HG03442 (cell line): ENCODE measurements around the gene UBE2E1.
"Not testable (repeated sequence)": the region's sequence is repeated elsewhere in the genome, so short reads cannot be mapped to it uniquely, and the experiment has no call there.

Source experiments
- ATAC-seq: cut with Tn5 transposase; IDR thresholded peaks from one replicate; pipeline ENCODE4 v1.9.1; 2021; ENCODE audit warnings: mild to moderate bottlenecking, moderate library complexity; ENCODE audit not compliant: unreplicated experiment

Gene UBE2E1

DNA sequence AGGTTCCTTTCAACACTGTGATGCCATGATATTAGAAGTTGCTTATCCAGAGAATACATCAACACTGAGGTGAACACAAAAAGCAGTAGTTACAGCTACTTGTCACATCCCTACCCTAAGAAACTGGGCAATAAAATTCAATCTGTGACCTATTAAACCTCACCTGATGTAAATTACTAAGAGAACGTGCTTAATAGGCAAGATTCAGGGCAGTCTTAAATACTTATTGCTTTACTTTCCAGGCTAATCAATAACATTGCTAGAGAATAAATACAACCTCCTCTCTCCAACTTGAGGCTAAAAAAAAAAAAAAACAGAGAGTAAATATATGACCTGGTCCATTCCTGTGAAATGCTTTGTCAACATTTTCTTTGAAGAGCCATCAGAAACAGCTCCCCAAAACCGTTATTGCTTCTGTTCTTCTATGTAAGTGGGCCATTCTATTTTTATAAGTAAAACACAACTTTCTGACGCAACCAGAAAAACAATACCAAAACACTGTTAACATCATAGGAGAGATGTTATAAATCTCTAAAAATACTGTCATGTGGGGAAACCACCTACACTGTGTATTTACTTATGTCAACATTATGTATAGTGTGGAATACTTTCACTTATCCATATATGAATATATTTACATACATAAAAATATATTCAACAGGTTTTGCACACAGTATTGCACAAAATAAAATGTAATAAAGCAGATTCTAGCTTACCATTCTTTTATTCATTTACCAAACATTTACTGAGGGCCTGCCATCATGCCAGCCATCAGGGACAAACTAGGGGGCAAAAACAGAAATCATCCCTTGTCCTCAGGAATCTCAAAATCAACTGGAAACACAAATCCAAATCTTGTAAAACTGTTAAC is 108.4 kb downstream of the UBE2E1 start:
- ATAC-seq: no peak

DNA sequence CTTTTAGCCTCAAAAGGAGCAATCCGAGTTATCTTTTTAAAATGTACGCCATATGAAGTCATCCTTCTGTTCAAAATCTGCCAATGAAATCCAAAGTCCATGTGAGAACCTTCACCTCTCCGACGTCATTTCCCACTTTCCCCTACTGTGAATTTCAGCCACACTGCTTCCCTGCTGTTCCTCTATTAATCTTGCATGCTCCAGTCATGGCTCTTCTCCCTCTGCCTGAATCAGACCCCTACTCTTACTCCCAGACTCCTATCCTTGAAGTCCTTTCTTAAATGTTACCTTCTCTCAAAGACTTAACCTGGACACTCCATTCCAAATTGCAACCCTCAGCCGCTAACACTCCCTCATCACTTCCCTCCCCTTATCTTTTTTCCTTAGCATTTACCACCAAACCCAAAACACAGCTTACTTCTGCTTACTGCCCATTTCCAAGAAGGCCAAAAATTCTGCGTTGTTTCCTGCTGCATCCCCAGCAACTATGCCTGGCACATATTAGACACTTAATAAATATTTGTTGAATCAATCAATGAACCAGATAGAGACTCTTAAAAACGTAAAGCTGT is 109.9 kb downstream of the UBE2E1 start:
- ATAC-seq: no peak

DNA sequence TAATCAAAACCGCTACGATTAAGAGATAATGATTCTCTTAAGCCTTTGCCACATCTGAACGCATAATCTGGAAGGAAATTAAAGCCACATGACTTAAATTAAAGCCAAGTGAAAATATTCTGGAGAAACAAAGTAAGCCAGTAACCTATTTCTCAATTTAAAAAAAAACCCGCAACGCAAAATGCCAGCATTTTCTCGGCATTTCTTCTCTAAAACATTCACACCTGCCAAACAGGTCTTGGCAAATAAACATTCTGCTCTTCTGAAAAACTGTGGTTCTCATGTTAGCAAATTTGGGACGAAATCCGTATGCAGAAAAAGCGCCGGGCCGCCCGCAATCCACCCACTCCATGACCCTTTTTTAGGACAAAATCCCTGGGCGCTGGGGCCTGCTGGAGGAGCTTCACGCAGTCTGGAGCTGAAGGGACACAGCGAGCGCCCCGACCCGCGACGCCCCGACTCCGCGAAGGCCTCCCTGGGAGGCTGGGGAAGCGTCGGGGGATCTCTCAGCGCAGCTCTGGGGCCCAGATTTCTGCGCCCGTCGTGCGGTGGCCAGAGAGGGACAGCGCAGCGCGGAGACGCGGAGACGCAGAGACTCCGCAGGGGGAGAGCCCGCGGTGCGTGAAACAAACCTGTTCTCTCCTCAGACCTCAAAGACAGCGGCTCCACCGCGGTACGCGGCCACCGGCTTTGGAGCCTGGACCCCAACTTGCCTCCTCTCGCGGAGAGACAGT is 110.6 kb downstream of the UBE2E1 start:
- ATAC-seq: peak; percentile 41

DNA sequence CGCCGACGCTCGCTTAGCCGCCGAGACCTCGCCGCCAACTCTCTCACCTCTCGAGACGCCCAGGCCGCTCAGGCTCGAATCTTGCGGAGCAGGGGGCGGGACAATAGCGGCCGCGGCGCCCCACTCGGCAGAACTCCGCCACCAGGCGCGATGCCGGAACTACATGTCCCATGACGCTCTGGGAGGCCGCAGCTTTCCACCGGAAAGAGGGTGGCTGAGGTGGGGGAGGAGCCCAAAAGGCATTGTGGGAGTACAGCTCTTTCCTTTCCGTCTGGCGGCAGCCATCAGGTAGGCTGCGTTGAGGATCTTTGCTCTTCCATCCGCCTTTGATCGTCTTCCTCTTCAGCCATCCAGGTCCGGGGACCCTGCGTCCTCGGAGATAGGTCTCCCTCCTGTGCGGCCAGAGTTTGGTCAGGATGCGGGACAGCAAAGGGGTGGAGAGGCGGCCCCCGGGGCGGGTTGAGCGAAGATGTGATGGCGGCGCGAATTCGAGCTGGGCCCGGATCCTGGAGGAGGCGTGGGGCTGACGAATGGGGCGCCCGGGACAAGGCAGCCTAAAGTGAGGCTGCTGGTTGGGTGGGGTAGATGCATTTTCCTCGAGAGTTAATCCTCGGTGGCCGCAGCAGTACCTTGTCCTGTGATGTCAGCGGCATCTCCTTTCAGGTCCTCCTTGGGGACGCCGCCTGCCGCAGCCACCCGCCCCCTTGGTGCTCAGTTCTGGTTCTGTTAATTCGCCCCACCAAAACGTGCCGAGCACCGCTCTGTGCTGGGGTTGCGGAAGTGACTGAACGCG is 111.3 kb downstream of the UBE2E1 start, which contains the start of the genes NKIRAS1 and RPL15:
NKIRAS1 (minus strand) TSS at position 105 of the 793 bp plus-strand sequence. CDS start 6,086 bp downstream, outside the sequence.
RPL15 (plus strand) TSS at position 247 of the 793 bp plus-strand sequence. CDS start 728 bp downstream, outside the sequence.
- ATAC-seq: peak; percentile 91

DNA sequence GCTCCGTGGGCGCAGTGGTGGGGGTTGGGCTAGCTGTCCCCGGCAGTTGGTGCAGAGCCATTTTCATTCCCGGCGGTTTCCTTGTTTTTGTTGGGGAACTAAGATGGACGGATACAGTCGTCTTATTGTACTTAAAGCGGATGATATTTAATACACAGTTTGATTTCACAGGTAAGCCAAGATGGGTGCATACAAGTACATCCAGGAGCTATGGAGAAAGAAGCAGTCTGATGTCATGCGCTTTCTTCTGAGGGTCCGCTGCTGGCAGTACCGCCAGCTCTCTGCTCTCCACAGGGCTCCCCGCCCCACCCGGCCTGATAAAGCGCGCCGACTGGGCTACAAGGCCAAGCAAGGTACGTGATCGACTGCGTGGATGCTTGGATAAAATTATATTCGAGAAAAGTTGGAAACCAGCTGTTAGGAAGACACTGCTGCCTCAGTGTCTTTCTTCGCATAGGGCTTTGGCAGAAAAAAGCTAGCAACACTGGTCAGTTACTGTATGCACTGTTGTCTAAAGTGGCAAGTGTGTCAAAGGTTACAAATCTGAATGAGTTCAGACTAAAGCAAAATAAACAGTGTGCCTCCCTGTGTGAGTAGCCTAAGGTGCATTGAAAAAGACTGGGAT is 112.0 kb downstream of the UBE2E1 start:
- not testable (repeated sequence) for ATAC-seq

DNA sequence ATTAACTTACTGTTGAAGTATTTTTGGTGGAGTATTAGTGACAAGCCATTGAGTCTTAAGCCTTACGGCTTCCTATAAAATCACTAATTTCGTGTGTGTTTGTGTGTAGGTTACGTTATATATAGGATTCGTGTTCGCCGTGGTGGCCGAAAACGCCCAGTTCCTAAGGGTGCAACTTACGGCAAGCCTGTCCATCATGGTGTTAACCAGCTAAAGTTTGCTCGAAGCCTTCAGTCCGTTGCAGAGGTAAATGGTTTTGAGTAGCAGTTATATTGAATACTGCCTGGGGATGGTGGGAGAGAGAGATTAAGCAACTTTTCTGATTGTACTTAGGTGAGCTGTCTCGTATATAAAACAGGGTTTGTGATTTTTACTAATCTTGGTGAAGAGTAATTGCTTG is 112.6 kb downstream of the UBE2E1 start:
- not testable (repeated sequence) for ATAC-seq

DNA sequence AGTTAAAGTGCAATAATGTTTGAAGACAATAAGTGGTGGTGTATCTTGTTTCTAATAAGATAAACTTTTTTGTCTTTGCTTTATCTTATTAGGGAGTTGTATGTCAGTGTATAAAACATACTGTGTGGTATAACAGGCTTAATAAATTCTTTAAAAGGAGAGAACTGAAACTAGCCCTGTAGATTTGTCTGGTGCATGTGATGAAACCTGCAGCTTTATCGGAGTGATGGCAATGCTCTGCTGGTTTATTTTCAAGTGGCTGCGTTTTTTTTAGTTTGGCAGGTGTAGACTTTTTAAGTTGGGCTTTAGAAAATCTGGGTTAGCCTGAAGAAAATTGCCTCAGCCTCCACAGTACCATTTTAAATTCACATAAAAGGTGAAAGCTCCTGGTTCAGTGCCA is 113.9 kb downstream of the UBE2E1 start:
- no peak for ATAC-seq

DNA sequence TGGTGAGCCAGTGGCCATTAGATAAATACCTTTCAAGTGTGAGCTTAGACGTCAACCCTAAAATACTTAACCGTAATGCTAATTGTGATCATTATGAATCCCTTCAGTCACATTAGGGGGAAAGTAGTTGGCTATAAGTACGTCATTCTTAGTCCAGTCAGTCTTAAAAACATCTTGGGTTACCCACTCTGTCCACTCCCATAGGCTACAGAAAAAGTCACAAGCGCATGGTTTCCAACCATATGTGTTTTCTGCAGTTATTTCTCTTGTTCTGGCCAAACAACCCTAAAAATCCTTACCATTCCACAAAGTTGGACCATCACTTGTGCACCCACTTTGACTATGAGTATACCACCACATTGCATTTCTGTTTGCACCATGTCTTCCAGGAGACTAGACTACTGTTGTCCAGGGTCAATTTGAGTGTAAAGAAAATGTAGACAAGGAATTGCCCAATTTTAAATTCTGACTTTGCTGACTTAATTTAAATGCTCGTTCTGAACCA is 114.4 kb downstream of the UBE2E1 start:
- ATAC-seq: no peak

DNA sequence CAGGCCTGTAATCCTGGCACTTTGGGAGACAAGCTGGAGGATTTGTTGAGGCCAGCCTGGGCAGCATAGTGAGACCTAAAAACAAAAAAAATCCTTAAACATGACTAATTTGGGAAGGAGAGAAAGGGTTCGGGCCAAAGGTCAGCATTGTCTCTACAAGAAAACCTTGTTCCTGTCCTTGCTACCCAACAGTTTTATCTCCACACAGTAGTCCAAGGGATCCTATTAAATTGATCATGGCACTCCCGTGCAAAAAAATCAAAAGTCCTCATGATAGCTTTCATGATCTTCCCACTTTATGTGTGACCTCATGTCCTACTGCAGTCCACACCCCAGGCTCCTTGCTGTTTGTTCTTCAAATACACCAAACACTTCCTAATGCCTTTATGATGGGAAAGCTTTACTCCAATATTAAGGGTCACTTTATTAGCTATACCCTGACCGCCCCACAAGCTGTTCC is 115.3 kb downstream of the UBE2E1 start:
- no peak for ATAC-seq

DNA sequence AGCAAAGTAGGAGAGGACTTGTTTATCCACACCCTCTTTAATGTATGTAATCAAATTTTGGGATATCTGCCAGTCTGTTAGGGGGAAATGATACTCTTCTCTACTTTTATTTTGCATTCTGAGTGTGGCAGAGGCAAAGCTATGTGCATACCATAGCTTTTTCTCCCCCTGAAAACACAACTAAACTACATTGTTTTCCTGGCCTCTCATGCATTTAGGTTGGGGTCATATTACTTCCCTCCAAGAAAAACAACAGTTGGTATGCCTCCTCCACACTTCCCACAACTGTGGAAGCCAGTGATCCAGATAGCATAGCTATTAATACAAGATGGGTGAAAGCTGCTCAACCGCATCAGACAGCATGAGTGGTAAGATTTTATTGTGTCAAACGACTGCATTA is 118.0 kb downstream of the UBE2E1 start:
- no peak for ATAC-seq

DNA sequence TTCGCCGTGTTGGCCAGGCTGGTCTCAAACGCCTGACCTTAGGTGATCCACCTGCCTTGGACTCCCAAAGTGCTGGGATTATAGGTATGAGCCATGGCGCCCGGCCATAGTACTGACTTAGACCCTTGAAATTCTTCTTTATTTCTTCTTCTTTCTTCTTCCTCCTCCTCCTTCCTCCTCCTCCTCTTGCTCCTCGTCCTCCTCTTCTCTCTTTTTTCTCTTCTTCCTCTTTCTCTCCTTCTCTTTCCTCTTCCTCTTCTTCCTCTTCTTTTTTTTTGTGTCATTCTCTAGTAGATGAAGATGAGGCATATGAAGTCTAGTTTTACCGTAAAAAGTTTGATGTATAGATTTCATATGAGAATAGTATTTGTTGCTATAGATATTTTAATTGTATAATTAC is 120.5 kb downstream of the UBE2E1 start:
- ATAC-seq: no peak

DNA sequence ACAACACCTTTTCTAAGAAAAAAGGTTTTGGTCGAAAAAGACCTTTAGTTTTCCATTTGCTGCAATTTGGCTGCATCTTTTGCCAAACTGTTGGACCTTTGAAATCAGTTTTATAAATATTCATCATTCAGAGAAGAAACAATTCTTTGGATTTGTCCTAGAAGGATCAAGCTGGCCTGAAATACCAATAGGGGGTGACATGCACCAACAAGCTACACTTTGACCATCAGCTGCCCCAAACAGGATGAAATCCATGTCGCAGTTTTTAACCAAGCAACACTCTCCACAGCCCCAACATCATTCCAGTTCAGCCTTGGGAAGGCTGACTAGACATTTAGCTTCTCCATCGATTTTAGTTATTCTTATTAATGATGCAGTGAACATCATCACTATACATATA is 121.0 kb downstream of the UBE2E1 start:
- ATAC-seq: no peak

DNA sequence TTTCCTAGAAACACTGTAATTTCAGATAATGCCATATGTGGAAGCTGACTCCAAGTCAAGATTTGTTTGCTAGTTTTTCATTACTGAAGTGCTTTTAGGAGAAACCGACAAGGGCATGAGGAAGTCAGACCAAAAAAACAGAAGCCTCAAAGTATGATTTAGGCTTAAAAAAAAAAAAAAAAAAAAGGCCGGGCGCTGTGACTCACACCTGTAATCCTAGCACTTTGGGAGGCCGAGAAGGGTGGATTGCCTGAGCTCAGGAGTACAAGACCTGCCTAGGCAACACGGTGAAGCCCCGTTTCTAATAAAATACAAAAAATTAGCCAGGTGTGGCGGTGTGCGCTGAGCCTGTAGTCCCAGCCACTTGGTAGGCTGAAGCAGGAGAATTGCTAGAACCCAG is 122.8 kb downstream of the UBE2E1 start:
- ATAC-seq: no peak

DNA sequence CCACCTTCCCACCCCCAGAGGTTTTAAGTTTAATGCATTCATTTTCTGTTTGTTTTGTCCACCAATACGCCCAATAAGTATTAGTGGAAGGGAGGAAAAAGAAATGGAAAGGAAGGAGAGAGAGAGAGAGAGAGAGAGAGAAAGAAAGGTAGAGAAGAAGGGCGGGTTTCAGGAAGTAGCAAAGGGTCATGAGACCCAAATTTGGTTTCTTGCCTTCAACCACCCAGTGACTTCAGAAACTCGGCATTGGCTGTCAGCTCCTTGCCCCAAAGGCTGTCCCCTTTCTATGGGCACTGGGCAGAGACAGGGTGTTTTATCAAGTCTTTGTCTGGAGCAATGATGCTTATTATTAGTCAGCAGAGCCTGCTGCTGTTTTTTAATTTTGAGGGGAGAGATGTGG is 125.8 kb downstream of the UBE2E1 start:
- no peak for ATAC-seq

DNA sequence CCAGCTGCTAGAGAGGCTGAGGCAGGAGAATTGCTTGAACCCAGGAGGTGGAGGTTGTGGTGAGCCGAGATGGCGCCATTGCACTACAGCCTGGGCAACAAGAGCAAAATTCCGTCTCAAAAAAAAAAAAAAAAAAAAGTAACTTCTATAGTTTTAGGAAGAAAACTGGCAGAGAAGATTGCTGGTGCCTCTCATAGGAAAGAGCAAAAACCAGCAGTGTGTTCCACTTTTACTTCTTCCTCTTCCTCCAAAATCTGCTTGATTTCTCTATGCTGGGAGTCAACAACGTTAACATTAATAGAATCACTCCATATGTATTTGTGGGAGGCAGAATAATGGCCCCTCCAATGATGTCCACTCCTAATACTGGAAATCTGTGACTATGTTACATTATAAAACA is 126.8 kb downstream of the UBE2E1 start:
- no peak for ATAC-seq

DNA sequence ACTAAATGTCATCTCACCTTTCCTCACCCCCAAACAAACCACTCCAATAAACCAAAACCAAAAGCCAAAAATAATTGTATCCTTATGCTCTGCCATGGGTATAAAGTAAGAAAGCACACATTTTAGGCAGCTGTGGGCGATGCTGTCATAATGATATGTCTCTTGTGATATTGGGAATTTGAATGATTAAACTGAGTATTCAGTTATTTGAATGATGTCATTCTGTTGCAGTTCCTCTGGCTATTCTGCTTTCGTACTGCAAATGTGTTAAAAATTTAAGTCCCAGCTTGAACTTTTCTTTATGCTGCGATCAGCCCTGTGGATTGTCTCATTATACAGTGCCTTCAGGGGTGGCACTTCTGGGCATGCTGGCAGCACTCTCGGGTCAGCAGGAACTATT is 128.5 kb downstream of the UBE2E1 start:
- no peak for ATAC-seq

DNA sequence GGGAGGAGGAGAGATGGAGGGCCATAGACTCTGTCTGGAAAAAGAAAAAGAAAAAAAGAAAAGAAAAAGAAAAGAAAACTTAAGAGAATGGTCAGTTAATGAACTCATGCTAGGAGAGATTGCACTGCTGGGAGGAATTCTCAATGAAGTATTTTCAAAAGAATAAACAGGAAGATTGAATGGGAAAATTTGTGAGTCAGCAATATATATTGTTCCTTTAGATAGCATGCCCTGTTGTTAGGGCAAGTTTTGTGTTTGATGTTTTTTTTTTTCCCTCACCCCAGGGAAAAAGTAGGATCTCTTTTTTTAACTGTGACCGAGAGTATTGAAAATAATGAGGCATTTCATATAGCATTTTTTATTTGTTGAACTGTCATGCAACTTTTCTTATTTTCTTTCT is 131.5 kb downstream of the UBE2E1 start:
- no peak for ATAC-seq

DNA sequence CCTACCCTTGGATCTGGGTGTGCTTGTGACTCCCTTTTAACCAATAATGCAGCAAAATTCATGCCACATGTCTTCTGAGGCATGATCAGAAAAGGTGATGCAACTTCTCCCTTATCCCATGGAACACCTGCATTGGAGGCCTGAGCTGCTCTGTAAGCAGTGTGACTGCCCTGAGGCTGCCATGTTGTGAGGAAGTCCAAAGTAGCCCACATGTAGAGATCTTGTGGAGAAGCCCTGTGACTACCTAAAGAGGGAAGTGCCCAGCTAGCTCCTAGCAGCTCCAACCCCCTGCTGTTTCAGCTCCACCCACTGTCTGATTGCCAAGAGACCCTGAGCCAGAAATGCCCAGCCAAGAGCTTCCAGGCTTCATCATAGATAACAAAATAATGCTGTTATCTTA is 132.9 kb downstream of the UBE2E1 start:
- no peak for ATAC-seq

DNA sequence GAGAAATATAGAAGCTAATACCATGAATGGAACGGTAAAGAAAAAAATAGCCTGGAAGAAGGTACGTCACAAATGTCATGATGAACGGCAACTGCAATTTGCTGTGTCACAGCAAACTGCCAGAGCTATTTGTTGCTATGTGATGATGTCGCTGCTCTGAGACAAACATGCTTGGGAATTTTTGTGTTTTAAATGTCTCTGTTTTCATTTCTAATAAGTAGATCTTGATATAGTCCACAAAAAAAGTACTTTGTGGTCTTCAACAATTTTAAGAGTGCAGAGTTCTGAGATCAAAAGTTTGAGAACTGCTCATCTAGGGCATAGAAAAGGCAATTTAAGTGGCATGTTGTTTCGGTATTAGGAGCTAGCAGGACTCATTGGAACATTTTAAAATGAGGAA is 135.0 kb downstream of the UBE2E1 start:
- ATAC-seq: no peak
